PC-3 (cell line): Measurements from ENCODE around the gene ENAM. TPM values are rescaled to one million over a fixed set of nuclear protein-coding genes. Genes with fewer than 3 reads are reported as not detected.

Experiments used
- ATAC-seq: fragments of 200-7000 bp; cut with Tn5 transposase; 2 replicates; pipeline ENCODE4 v1.9.1; 2020; ENCODE audit warnings: mild to moderate bottlenecking, moderate library complexity
- BruUV-seq: library from RNA; stranded (reverse); fragments of 400-500 nt; replicated peaks from 2 replicates; lab custom pipeline; 2021; lab: Mats Ljungman, UMichigan
- CTCF ChIA-PET: fragments of 300-600 bp; sonication (Branson Sonifier 250); formaldehyde crosslinking; loops from one replicate; lab custom pipeline; 2022; ENCODE audit warnings: antibody characterized with exemption; lab: Charles Lee
- POLR2A ChIA-PET: fragments of 300-600 bp; sonication (Branson Sonifier 250); formaldehyde crosslinking; loops from one replicate; lab custom pipeline; 2022; ENCODE audit warnings: antibody characterized with exemption; ENCODE audit not compliant: unreplicated experiment; lab: Charles Lee
- DNase-seq: peaks from one replicate; pipeline ENCODE4 v3.0.0-alpha.2; 2015
- H2AFZ ChIP-seq: fragments of 300-600 bp; sonication (generic); 2 replicates; pipeline ENCODE4 v1.6.0; 2016; ENCODE audit warnings: antibody characterized with exemption, low read length
- H3F3A ChIP-seq: fragments of 300-600 bp; sonication (generic); one replicate; pipeline ENCODE4 v1.6.0; 2017; ENCODE audit warnings: antibody characterized with exemption, low read length, control low read depth, mild to moderate bottlenecking; ENCODE audit not compliant: unreplicated experiment
- H3K27ac ChIP-seq: fragments of 300-600 bp; sonication (generic); 2 replicates; pipeline ENCODE4 v1.5.1; 2016; ENCODE audit warnings: mild to moderate bottlenecking, low read length
- H3K27me3 ChIP-seq: fragments of 300-600 bp; sonication (generic); 2 replicates; pipeline ENCODE4 v1.6.1; 2016; ENCODE audit warnings: low read length, mixed read lengths
- H3K36me3 ChIP-seq: fragments of 300-600 bp; sonication (generic); 2 replicates; pipeline ENCODE4 v1.6.1; 2016; ENCODE audit warnings: low read depth, mixed run types, low read length, mixed read lengths
- H3K4me1 ChIP-seq: fragments of 300-600 bp; sonication (generic); 2 replicates; pipeline ENCODE4 v1.5.1; 2016; ENCODE audit warnings: low read length; ENCODE audit not compliant: insufficient read depth
- H3K4me2 ChIP-seq: fragments of 300-600 bp; sonication (generic); 2 replicates; pipeline ENCODE4 v1.6.0; 2016; ENCODE audit warnings: low read length
- H3K4me3 ChIP-seq: fragments of 300-600 bp; sonication (generic); 2 replicates; pipeline ENCODE4 v1.5.1; 2016; ENCODE audit warnings: mild to moderate bottlenecking, low read length, mixed read lengths
- H3K79me2 ChIP-seq: fragments of 300-600 bp; sonication (generic); 2 replicates; pipeline ENCODE4 v1.6.1; 2017; ENCODE audit warnings: low read length, mixed read lengths
- H3K9ac ChIP-seq: fragments of 300-600 bp; sonication (generic); 2 replicates; pipeline ENCODE4 v1.6.0; 2016; ENCODE audit warnings: mild to moderate bottlenecking, low read length
- H3K9me2 ChIP-seq: fragments of 300-600 bp; sonication (generic); replicated peaks from 2 replicates; pipeline ENCODE4 v1.6.1; 2016; ENCODE audit warnings: mixed run types, low read length, mixed read lengths
- H3K9me3 ChIP-seq: fragments of 300-600 bp; sonication (generic); 2 replicates; pipeline ENCODE4 v1.6.1; 2016; ENCODE audit warnings: low read length, mixed read lengths
- H4K20me1 ChIP-seq: fragments of 300-600 bp; sonication (generic); 2 replicates; pipeline ENCODE4 v1.6.1; 2016; ENCODE audit warnings: low read length, mixed read lengths
- CTCF ChIP-seq: fragments of 300-600 bp; sonication (generic); conservative IDR thresholded peaks from 2 replicates; pipeline ENCODE4 v1.5.1; 2017; ENCODE audit warnings: antibody characterized with exemption, low read depth, mild to moderate bottlenecking, low read length
- EZH2 ChIP-seq: fragments of 300-600 bp; sonication (generic); IDR thresholded peaks from one replicate; pipeline ENCODE4 v1.6.1; 2017; ENCODE audit warnings: antibody characterized with exemption, mild to moderate bottlenecking, low read length; ENCODE audit not compliant: unreplicated experiment
- EZH2phosphoT487 ChIP-seq: fragments of 300-600 bp; sonication (generic); IDR thresholded peaks from 2 replicates; pipeline ENCODE4 v1.6.1; 2018; ENCODE audit warnings: mild to moderate bottlenecking, antibody characterized with exemption, low read length, borderline replicate concordance
- intact Hi-C: fragments of 100-400 bp; cut with micrococcal nuclease; formaldehyde crosslinking; loops from 2 replicates; pipeline ENCODE4 v1.9.0; 2023
- total RNA-seq: library from RNA; depleted of rRNA; stranded (reverse); fragments of >200 nt; gene quantifications from 2 replicates; pipeline ENCODE4 v1.2.3, GENCODE V29; 2014

Gene ENAM
- total RNA-seq, 1 experiment from 2014 or later = not detected

GRCh38 chr4:70670332-70671014, 41.9 kb downstream of the ENAM start:
- Histone ChIP-seq H3K4me3 (no peak overlapping the region), H2AFZ (no peak overlapping the region), H3K9me2 (no peaks in the 10 kb centered on the region), H3K4me1 (peaks cover 19% of the 10 kb centered on the region), H3K9me3 (no peaks in the 10 kb centered on the region), H3F3A (no peaks in the 10 kb centered on the region), H3K27me3 (no peaks in the 10 kb centered on the region), H3K79me2 (no peaks in the 10 kb centered on the region), H3K4me2 (no peak overlapping the region), H4K20me1 (no peaks in the 10 kb centered on the region), H3K9ac (no peak overlapping the region), H3K36me3 (no peaks in the 10 kb centered on the region), H3K27ac (no peak overlapping the region)
- TF ChIP-seq EZH2phosphoT487 = no peak
- no peak for TF ChIP-seq CTCF
- TF ChIP-seq EZH2 = no peak
- intact Hi-C loops = no loop called here
- ATAC-seq (peak; percentile 93), DNase-seq (peak; percentile 79)
- no TSS peak for BruUV-seq
- POLR2A ChIA-PET = interaction anchor here (0.6 kb wide), 1 partner anchor 292 kb away, joined by 3 read pairs; no protein-coding TSS in a partner anchor
- CTCF ChIA-PET = no interaction called here

- no peaks in the 10 kb centered on the region for H3K9me2 ChIP-seq
- DNase-seq = no peak
- no peak overlapping the region for H2AFZ ChIP-seq
- POLR2A ChIA-PET = no interaction called here
- no peaks in the 10 kb centered on the region for H3F3A ChIP-seq
- H3K4me1 ChIP-seq = peaks cover 15% of the 10 kb centered on the region
- H3K36me3 ChIP-seq = no peaks in the 10 kb centered on the region
- H3K27ac ChIP-seq = no peak overlapping the region
- H3K4me3 ChIP-seq = no peak overlapping the region
- H4K20me1 ChIP-seq = no peaks in the 10 kb centered on the region
- no peak for TF ChIP-seq EZH2phosphoT487
- TF ChIP-seq EZH2 = no peak
- no peak for TF ChIP-seq CTCF
- no peak overlapping the region for H3K9ac ChIP-seq
- BruUV-seq = no TSS peak
- H3K27me3 ChIP-seq = no peaks in the 10 kb centered on the region
- no peak overlapping the region for H3K4me2 ChIP-seq
- intact Hi-C loops = no loop called here
- H3K79me2 ChIP-seq = no peaks in the 10 kb centered on the region
- CTCF ChIA-PET = no interaction called here
- ATAC-seq = no peak
- no peaks in the 10 kb centered on the region for H3K9me3 ChIP-seq
These were observed 42.5 kb downstream of the ENAM start for GRCh38 chr4:70671091-70671490.

GRCh38 chr4:70674191-70674590, 45.6 kb downstream of the ENAM start:
- CTCF ChIA-PET = no interaction called here
- Histone ChIP-seq H3K4me2 (no peak overlapping the region), H3K27ac (no peak overlapping the region), H3K27me3 (no peaks in the 10 kb centered on the region), H3K9me2 (no peaks in the 10 kb centered on the region), H3K9ac (no peak overlapping the region), H3K9me3 (no peaks in the 10 kb centered on the region), H2AFZ (no peak overlapping the region), H3K36me3 (no peaks in the 10 kb centered on the region), H3K4me3 (no peak overlapping the region), H3F3A (no peaks in the 10 kb centered on the region), H3K79me2 (no peaks in the 10 kb centered on the region), H3K4me1 (peaks cover 20% of the 10 kb centered on the region), H4K20me1 (no peaks in the 10 kb centered on the region)
- intact Hi-C loops = no loop called here
- DNase-seq (no peak), ATAC-seq (no peak)
- BruUV-seq = no TSS peak
- TF ChIP-seq EZH2 (no peak), CTCF (no peak), EZH2phosphoT487 (no peak)
- POLR2A ChIA-PET = no interaction called here
